Loucy (cell line): ENCODE data around the gene CDK11B.

Experiments used
- H2AFZ ChIP-seq: fragments of 200-600 bp; sonication (generic); 2 replicates; pipeline ENCODE4 v1.6.0; 2016; ENCODE audit warnings: antibody characterized with exemption, mild to moderate bottlenecking, low read length, moderate library complexity
- H3F3A ChIP-seq: fragments of 200-600 bp; 2 replicates; pipeline ENCODE4 v1.6.0; 2016; ENCODE audit warnings: antibody characterized with exemption, low read depth, mild to moderate bottlenecking
- H3K27me3 ChIP-seq: fragments of 200-600 bp; sonication (generic); 2 replicates; pipeline ENCODE4 v1.6.1; 2014; ENCODE audit warnings: low read length, mild to moderate bottlenecking; ENCODE audit not compliant: insufficient read depth, poor library complexity, severe bottlenecking
- H3K36me3 ChIP-seq: fragments of 200-600 bp; sonication (generic); 2 replicates; pipeline ENCODE4 v1.6.1; 2016; ENCODE audit warnings: low read length; ENCODE audit not compliant: insufficient read depth
- H3K4me1 ChIP-seq: fragments of 200-600 bp; sonication (generic); 2 replicates; pipeline ENCODE4 v1.5.1; 2014; ENCODE audit warnings: low read length, mild to moderate bottlenecking; ENCODE audit not compliant: insufficient read depth, poor library complexity, severe bottlenecking
- H3K4me2 ChIP-seq: fragments of 200-600 bp; sonication (generic); 2 replicates; pipeline ENCODE4 v1.6.0; 2014; ENCODE audit warnings: antibody characterized with exemption, low read length, low read depth, mild to moderate bottlenecking; ENCODE audit not compliant: poor library complexity, severe bottlenecking
- H3K4me3 ChIP-seq: fragments of 200-600 bp; sonication (generic); 2 replicates; pipeline ENCODE4 v1.5.1; 2014; ENCODE audit warnings: low read length, mild to moderate bottlenecking, mixed read lengths; ENCODE audit not compliant: poor library complexity, severe bottlenecking
- H3K79me2 ChIP-seq: fragments of 200-600 bp; sonication (generic); 2 replicates; pipeline ENCODE4 v1.6.1; 2014; ENCODE audit warnings: low read length; ENCODE audit not compliant: insufficient read depth
- H3K9ac ChIP-seq: fragments of 200-600 bp; sonication (generic); 2 replicates; pipeline ENCODE4 v1.6.0; 2014; ENCODE audit warnings: mild to moderate bottlenecking, low read depth, low read length, moderate library complexity; ENCODE audit not compliant: poor library complexity, severe bottlenecking
- H3K9me2 ChIP-seq: fragments of 200-600 bp; sonication (generic); replicated peaks from 2 replicates; pipeline ENCODE4 v1.6.1; 2016; ENCODE audit warnings: low read depth, low read length, mixed read lengths
- H3K9me3 ChIP-seq: fragments of 200-600 bp; sonication (generic); 2 replicates; pipeline ENCODE4 v1.6.1; 2014; ENCODE audit warnings: mild to moderate bottlenecking, antibody characterized with exemption, low read length, low read depth; ENCODE audit not compliant: insufficient read depth
- H4K20me1 ChIP-seq: fragments of 200-600 bp; sonication (generic); 2 replicates; pipeline ENCODE4 v1.6.0; 2014; ENCODE audit warnings: antibody characterized with exemption, low read length, mild to moderate bottlenecking; ENCODE audit not compliant: insufficient read depth, poor library complexity, severe bottlenecking
- CTCF ChIP-seq: fragments of 200-600 bp; sonication (generic); conservative IDR thresholded peaks from 2 replicates; pipeline ENCODE4 v1.5.1; 2014; ENCODE audit warnings: mild to moderate bottlenecking, antibody characterized with exemption, low read length
- EZH2phosphoT487 ChIP-seq: fragments of 200-600 bp; IDR thresholded peaks from 2 replicates; pipeline ENCODE4 v1.6.1; 2018; ENCODE audit warnings: antibody characterized with exemption, mild to moderate bottlenecking, moderate library complexity, borderline replicate concordance

Gene CDK11B

GRCh38 chr1:1625824-1626206 is 33.0 kb downstream of the CDK11B start:
- no peak overlapping the region for H3K4me3 ChIP-seq
- no peak overlapping the region for H2AFZ ChIP-seq
- H3K4me2 ChIP-seq: no peak overlapping the region
- H3K9ac ChIP-seq: no peak overlapping the region
- no peaks in the 10 kb centered on the region for H3K79me2 ChIP-seq
- H3F3A ChIP-seq: no peaks in the 10 kb centered on the region
- no peaks in the 10 kb centered on the region for H4K20me1 ChIP-seq
- H3K27me3 ChIP-seq: no peaks in the 10 kb centered on the region
- H3K9me2 ChIP-seq: no peaks in the 10 kb centered on the region
- no peak for TF ChIP-seq EZH2phosphoT487
- TF ChIP-seq CTCF: no peak
- no peaks in the 10 kb centered on the region for H3K4me1 ChIP-seq
- no peaks in the 10 kb centered on the region for H3K36me3 ChIP-seq
- no peaks in the 10 kb centered on the region for H3K9me3 ChIP-seq

GRCh38 chr1:1625404-1625775 is 33.4 kb downstream of the CDK11B start:
- Histone ChIP-seq H4K20me1 (no peaks in the 10 kb centered on the region), H3K79me2 (no peaks in the 10 kb centered on the region), H3K4me3 (no peak overlapping the region), H3K9me3 (no peaks in the 10 kb centered on the region), H2AFZ (no peak overlapping the region), H3K9ac (no peak overlapping the region), H3K4me1 (no peaks in the 10 kb centered on the region), H3F3A (no peaks in the 10 kb centered on the region), H3K9me2 (no peaks in the 10 kb centered on the region), H3K27me3 (no peaks in the 10 kb centered on the region), H3K36me3 (no peaks in the 10 kb centered on the region), H3K4me2 (no peak overlapping the region)
- TF ChIP-seq EZH2phosphoT487 (no peak), CTCF (no peak)

GRCh38 chr1:1624443-1625403 is 34.1 kb downstream of the CDK11B start:
- no peaks in the 10 kb centered on the region for H3K4me1 ChIP-seq

More at GRCh38 chr1:1624443-1625403, 34.1 kb downstream of the CDK11B start:
- no peak overlapping the region for H3K4me3 ChIP-seq
- no peaks in the 10 kb centered on the region for H4K20me1 ChIP-seq
- no peak overlapping the region for H3K4me2 ChIP-seq
- no peak overlapping the region for H2AFZ ChIP-seq
- H3F3A ChIP-seq: no peaks in the 10 kb centered on the region
- no peaks in the 10 kb centered on the region for H3K9me2 ChIP-seq
- H3K36me3 ChIP-seq: no peaks in the 10 kb centered on the region
- no peaks in the 10 kb centered on the region for H3K79me2 ChIP-seq
- no peaks in the 10 kb centered on the region for H3K27me3 ChIP-seq
- H3K9ac ChIP-seq: no peak overlapping the region
- TF ChIP-seq EZH2phosphoT487: no peak
- no peak for TF ChIP-seq CTCF
- no peaks in the 10 kb centered on the region for H3K9me3 ChIP-seq
